Measurements from ENCODE around the gene TARS3. TPM values are rescaled to one million over a fixed set of nuclear protein-coding genes. Genes with fewer than 3 reads are reported as not detected.
A peak's percentile ranks its signal among the peaks of the same experiment; 100 is the strongest.

The TARS3 gene
- total RNA-seq, 1 donor from 2014 or later: 21.2 TPM

DNA sequence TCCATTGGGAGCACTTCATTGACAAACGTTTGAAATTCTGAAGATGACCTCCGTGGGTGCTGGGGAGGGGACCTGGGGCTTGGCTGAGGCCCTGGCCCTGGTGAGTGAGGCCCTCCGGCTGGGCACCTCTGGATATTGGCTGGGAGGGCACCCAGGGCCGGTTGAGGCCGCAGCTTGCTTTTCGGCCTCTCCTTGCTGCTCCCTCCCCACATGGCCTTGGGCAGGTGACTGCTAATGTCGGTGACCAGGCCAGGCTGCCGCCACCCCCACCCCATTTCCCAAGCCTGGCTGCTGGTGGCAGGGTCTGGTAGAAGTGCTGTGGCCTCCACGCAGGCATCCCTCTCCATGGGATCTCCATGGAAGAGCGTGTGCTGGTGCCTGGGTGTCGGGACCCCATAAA lies 111.6 kb downstream of the TARS3 start:
- Histone ChIP-seq H3K4me2 (no peak overlapping the region), H3K9ac (no peak overlapping the region), H3K27ac (no peak overlapping the region), H3K9me3 (ENCODE audit: low read depth) (no peaks in the 10 kb centered on the region), H3K4me3 (no peak overlapping the region), H3K79me2 (ENCODE audit: low read depth) (no peaks in the 10 kb centered on the region), H2AFZ (replicated peaks) (no peak overlapping the region), H3K36me3 (no peaks in the 10 kb centered on the region), H3F3A (ENCODE audit: low read depth) (no peaks in the 10 kb centered on the region), H4K20me1 (ENCODE audit: low read depth) (no peaks in the 10 kb centered on the region), H3K27me3 (no peaks in the 10 kb centered on the region), H3K4me1 (peaks cover 24% of the 10 kb centered on the region)
- TF ChIP-seq EZH2 (IDR thresholded peaks at IDR 0.05) (no peak), EZH2phosphoT487 (IDR thresholded peaks at IDR 0.05) (no peak)
- TF ChIP-seq, protein P1, sequence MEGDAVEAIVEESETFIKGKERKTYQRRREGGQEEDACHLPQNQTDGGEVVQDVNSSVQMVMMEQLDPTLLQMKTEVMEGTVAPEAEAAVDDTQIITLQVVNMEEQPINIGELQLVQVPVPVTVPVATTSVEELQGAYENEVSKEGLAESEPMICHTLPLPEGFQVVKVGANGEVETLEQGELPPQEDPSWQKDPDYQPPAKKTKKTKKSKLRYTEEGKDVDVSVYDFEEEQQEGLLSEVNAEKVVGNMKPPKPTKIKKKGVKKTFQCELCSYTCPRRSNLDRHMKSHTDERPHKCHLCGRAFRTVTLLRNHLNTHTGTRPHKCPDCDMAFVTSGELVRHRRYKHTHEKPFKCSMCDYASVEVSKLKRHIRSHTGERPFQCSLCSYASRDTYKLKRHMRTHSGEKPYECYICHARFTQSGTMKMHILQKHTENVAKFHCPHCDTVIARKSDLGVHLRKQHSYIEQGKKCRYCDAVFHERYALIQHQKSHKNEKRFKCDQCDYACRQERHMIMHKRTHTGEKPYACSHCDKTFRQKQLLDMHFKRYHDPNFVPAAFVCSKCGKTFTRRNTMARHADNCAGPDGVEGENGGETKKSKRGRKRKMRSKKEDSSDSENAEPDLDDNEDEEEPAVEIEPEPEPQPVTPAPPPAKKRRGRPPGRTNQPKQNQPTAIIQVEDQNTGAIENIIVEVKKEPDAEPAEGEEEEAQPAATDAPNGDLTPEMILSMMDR (IDR thresholded peaks at IDR 0.05): no peak
- no peak overlapping the region for H3K4me3 Mint-ChIP-seq
- H3K27me3 Mint-ChIP-seq (ENCODE audit: insufficient read depth, low read depth): peaks cover 8% of the 10 kb centered on the region
- H3K27ac Mint-ChIP-seq: no peak overlapping the region
- no peaks in the 10 kb centered on the region for H3K36me3 Mint-ChIP-seq
- DNase-seq (ENCODE audit: low spot score): no peak
- H3K4me1 Mint-ChIP-seq: peaks cover 66% of the 10 kb centered on the region
- no peaks in the 10 kb centered on the region for H3K9me3 Mint-ChIP-seq

DNA sequence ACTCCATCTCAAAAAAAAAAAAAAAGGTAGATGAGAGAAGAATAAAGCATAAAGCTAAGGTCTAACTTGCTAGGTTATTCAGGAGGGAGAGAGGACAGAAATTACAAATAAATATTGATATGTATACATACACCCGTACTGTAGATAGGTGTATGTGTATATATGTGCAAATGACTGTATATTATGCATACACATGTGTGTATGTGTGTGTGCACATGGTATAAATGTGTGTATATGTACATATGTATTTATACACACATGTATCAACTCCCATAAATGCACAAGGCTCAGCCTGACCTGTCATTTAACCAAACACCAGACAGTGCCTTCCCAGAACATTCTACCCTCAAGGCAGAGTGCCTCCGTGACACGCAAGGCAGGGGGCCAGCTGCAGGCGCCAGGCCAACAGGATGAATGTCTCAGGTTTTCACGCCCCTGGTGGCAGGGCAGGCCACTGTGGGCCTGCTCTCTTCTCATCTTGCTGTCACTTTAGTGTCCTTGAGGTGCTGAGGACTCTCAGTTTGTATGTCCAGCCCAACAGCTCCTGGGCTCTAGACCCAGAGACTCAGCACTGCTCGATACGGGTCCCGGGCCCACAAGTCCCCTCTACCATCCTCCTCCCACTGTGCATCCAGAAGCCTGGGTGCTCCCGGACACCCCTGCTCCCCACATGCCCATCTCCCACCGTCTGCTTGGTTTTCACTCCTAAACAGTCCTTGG lies 112.5 kb downstream of the TARS3 start:
- peaks cover 59% of the 10 kb centered on the region for H3K4me1 Mint-ChIP-seq
- no peaks in the 10 kb centered on the region for H3K9me3 ChIP-seq (ENCODE audit: low read depth)

DNA sequence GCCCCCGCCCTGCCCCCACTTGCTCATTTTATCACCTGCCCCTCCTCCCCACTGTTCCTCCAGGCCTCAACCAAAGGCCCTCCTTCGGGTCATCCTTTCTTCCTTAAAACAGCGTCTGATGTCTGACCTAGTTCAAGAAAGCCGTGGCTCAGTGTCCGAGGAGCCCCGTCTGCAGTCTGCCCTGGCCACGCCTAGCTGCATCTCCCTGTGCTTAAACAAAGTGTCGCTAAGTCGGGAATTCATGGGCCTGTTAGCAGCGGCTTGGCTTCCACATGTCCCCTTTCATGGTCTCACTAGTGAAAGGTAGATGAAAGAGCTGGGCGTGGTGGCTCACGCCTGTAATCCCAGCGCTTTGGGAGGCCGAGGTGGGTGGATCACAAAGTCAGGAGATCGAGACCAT lies 113.3 kb downstream of the TARS3 start:
- Mint-ChIP-seq H3K27ac (peak overlapping the region; percentile 33), H3K9me3 (no peaks in the 10 kb centered on the region), H3K4me3 (no peak overlapping the region), H3K36me3 (no peaks in the 10 kb centered on the region), H3K4me1 (peaks cover 52% of the 10 kb centered on the region), H3K27me3 (ENCODE audit: insufficient read depth, low read depth) (peaks cover 8% of the 10 kb centered on the region)
- DNase-seq (ENCODE audit: low spot score): no peak
- Histone ChIP-seq H2AFZ (replicated peaks) (no peak overlapping the region), H3K4me3 (no peak overlapping the region), H4K20me1 (ENCODE audit: low read depth) (no peaks in the 10 kb centered on the region), H3F3A (ENCODE audit: low read depth) (no peaks in the 10 kb centered on the region), H3K36me3 (no peaks in the 10 kb centered on the region), H3K4me2 (no peak overlapping the region), H3K27me3 (no peaks in the 10 kb centered on the region), H3K9ac (no peak overlapping the region), H3K4me1 (peaks cover 15% of the 10 kb centered on the region), H3K79me2 (ENCODE audit: low read depth) (no peaks in the 10 kb centered on the region), H3K27ac (no peak overlapping the region), H3K9me3 (ENCODE audit: low read depth) (no peaks in the 10 kb centered on the region)
- TF ChIP-seq EZH2 (IDR thresholded peaks at IDR 0.05): no peak
- TF ChIP-seq EZH2phosphoT487 (IDR thresholded peaks at IDR 0.05): no peak
- TF ChIP-seq, protein P1 (IDR thresholded peaks at IDR 0.05): no peak

More for the DNA sequence above, 112.5 kb downstream of the TARS3 start:
- DNase-seq (ENCODE audit: low spot score): no peak
- Histone ChIP-seq H3K9ac (no peak overlapping the region), H3F3A (ENCODE audit: low read depth) (no peaks in the 10 kb centered on the region), H3K4me1 (peaks cover 22% of the 10 kb centered on the region), H3K27ac (no peak overlapping the region), H4K20me1 (ENCODE audit: low read depth) (no peaks in the 10 kb centered on the region), H3K36me3 (no peaks in the 10 kb centered on the region), H3K4me3 (no peak overlapping the region), H3K27me3 (no peaks in the 10 kb centered on the region), H3K79me2 (ENCODE audit: low read depth) (no peaks in the 10 kb centered on the region), H3K4me2 (no peak overlapping the region), H2AFZ (replicated peaks) (no peak overlapping the region)
- peak overlapping the region; percentile 12 for H3K27ac Mint-ChIP-seq
- H3K36me3 Mint-ChIP-seq: no peaks in the 10 kb centered on the region
- peaks cover 8% of the 10 kb centered on the region for H3K27me3 Mint-ChIP-seq (ENCODE audit: insufficient read depth, low read depth)
- no peak for TF ChIP-seq EZH2phosphoT487 (IDR thresholded peaks at IDR 0.05)
- TF ChIP-seq, protein P1 (IDR thresholded peaks at IDR 0.05): no peak
- no peak for TF ChIP-seq EZH2 (IDR thresholded peaks at IDR 0.05)
- H3K9me3 Mint-ChIP-seq: no peaks in the 10 kb centered on the region
- H3K4me3 Mint-ChIP-seq: no peak overlapping the region
